ENCODE results near the gene CDK8. TPM values are rescaled to one million over a fixed set of nuclear protein-coding genes. Genes with fewer than 3 reads are reported as not detected.

CDK8 gene
- total RNA-seq, 1 experiment from 2014 or later: 35.1 TPM

DNA sequence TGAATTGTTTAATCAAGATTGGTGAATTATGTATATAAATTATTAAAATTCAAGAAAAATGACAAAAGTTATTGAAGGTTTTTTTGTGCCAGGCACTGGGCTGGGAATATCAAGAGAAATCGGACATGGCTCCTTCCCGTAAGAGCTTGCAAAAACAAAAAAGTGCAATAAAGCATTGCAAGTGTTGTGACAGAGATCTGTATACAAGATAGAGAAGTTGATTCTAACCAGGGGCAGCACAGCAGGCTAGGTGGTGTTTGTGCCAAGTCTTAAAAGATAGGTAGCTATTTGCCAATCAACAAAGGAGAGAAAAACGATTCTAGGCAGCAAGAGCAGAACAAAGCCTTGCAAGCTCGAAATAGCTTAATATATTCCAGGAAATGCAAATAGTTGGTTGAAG is 179.8 kb downstream of the CDK8 start:
- TF ChIP-seq, protein P1, sequence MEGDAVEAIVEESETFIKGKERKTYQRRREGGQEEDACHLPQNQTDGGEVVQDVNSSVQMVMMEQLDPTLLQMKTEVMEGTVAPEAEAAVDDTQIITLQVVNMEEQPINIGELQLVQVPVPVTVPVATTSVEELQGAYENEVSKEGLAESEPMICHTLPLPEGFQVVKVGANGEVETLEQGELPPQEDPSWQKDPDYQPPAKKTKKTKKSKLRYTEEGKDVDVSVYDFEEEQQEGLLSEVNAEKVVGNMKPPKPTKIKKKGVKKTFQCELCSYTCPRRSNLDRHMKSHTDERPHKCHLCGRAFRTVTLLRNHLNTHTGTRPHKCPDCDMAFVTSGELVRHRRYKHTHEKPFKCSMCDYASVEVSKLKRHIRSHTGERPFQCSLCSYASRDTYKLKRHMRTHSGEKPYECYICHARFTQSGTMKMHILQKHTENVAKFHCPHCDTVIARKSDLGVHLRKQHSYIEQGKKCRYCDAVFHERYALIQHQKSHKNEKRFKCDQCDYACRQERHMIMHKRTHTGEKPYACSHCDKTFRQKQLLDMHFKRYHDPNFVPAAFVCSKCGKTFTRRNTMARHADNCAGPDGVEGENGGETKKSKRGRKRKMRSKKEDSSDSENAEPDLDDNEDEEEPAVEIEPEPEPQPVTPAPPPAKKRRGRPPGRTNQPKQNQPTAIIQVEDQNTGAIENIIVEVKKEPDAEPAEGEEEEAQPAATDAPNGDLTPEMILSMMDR (IDR thresholded peaks at IDR 0.05; ENCODE audit: insufficient read depth in 1 of 2, low read depth in 1 of 2, low read length in 1 of 2, severe bottlenecking in 1 of 2, unreplicated experiment in 1 of 2): no peak
- no peaks in the 10 kb centered on the region for H3K36me3 Mint-ChIP-seq (ENCODE audit: insufficient read depth, unreplicated experiment)
- Histone ChIP-seq H3K9me3 (peaks cover 25% of the 10 kb centered on the region), H3K4me1 (no peaks in the 10 kb centered on the region), H3K27me3 (replicated peaks; ENCODE audit: control insufficient read depth, insufficient read depth, low read length) (no peaks in the 10 kb centered on the region), H3K4me3 (ENCODE audit: low read depth, low read length) (no peak overlapping the region), H3K36me3 (ENCODE audit: control insufficient read depth, insufficient read depth, low read length) (no peaks in the 10 kb centered on the region)
- peaks cover 26% of the 10 kb centered on the region for H3K9me3 Mint-ChIP-seq (ENCODE audit: unreplicated experiment)
- no peaks in the 10 kb centered on the region for H3K27me3 Mint-ChIP-seq (ENCODE audit: insufficient read depth, unreplicated experiment)
- no peak overlapping the region for H3K27ac Mint-ChIP-seq (ENCODE audit: unreplicated experiment)
- DNase-seq: no peak
- no peaks in the 10 kb centered on the region for H3K4me1 Mint-ChIP-seq (ENCODE audit: low read depth, unreplicated experiment)
- ChIA-PET POLR2A (no interaction called here), CTCF (interaction anchor here (1.0 kb wide), 1 partner anchor 62 kb away, joined by 3 read pairs; no protein-coding TSS in a partner anchor)
- intact Hi-C loops (cut with micrococcal nuclease; ENCODE audit: unreplicated experiment): no loop called here
- BruUV-seq (replicated peaks): no TSS peak
- H3K4me3 Mint-ChIP-seq (ENCODE audit: unreplicated experiment): no peak overlapping the region

GRCh38 chr13:26435171-26435570 is 181.2 kb downstream of the CDK8 start:
- CTCF ChIA-PET: no interaction called here

GRCh38 chr13:26435646-26436045 is 181.7 kb downstream of the CDK8 start:
- Mint-ChIP-seq H3K4me1 (ENCODE audit: low read depth, unreplicated experiment) (no peaks in the 10 kb centered on the region), H3K27ac (ENCODE audit: unreplicated experiment) (no peak overlapping the region), H3K4me3 (ENCODE audit: unreplicated experiment) (no peak overlapping the region), H3K27me3 (ENCODE audit: insufficient read depth, unreplicated experiment) (no peaks in the 10 kb centered on the region), H3K36me3 (ENCODE audit: insufficient read depth, unreplicated experiment) (no peaks in the 10 kb centered on the region), H3K9me3 (ENCODE audit: unreplicated experiment) (peaks cover 26% of the 10 kb centered on the region)
- ChIA-PET CTCF (no interaction called here), POLR2A (no interaction called here)
- TF ChIP-seq, protein P1 (IDR thresholded peaks at IDR 0.05; ENCODE audit: insufficient read depth in 1 of 2, low read depth in 1 of 2, low read length in 1 of 2, severe bottlenecking in 1 of 2, unreplicated experiment in 1 of 2): no peak
- intact Hi-C loops (cut with micrococcal nuclease; ENCODE audit: unreplicated experiment): no loop called here
- H3K9me3 ChIP-seq: peaks cover 27% of the 10 kb centered on the region
- DNase-seq: no peak
- no peaks in the 10 kb centered on the region for H3K27me3 ChIP-seq (replicated peaks; ENCODE audit: control insufficient read depth, insufficient read depth, low read length)
- H3K4me1 ChIP-seq: no peaks in the 10 kb centered on the region
- no peaks in the 10 kb centered on the region for H3K36me3 ChIP-seq (ENCODE audit: control insufficient read depth, insufficient read depth, low read length)
- no peak overlapping the region for H3K4me3 ChIP-seq (ENCODE audit: low read depth, low read length)
- no TSS peak for BruUV-seq (replicated peaks)

More at GRCh38 chr13:26435171-26435570, 181.2 kb downstream of the CDK8 start:
- BruUV-seq (replicated peaks): no TSS peak
- no peak for DNase-seq
- peaks cover 26% of the 10 kb centered on the region for H3K9me3 Mint-ChIP-seq (ENCODE audit: unreplicated experiment)
- POLR2A ChIA-PET: no interaction called here
- no peaks in the 10 kb centered on the region for H3K27me3 ChIP-seq (replicated peaks; ENCODE audit: control insufficient read depth, insufficient read depth, low read length)
- H3K9me3 ChIP-seq: peaks cover 27% of the 10 kb centered on the region
- no peak overlapping the region for H3K4me3 ChIP-seq (ENCODE audit: low read depth, low read length)
- no peaks in the 10 kb centered on the region for H3K4me1 Mint-ChIP-seq (ENCODE audit: low read depth, unreplicated experiment)
- no peaks in the 10 kb centered on the region for H3K4me1 ChIP-seq
- no peaks in the 10 kb centered on the region for H3K36me3 ChIP-seq (ENCODE audit: control insufficient read depth, insufficient read depth, low read length)
- TF ChIP-seq, protein P1 (IDR thresholded peaks at IDR 0.05; ENCODE audit: insufficient read depth in 1 of 2, low read depth in 1 of 2, low read length in 1 of 2, severe bottlenecking in 1 of 2, unreplicated experiment in 1 of 2): no peak
- no peaks in the 10 kb centered on the region for H3K36me3 Mint-ChIP-seq (ENCODE audit: insufficient read depth, unreplicated experiment)
- H3K4me3 Mint-ChIP-seq (ENCODE audit: unreplicated experiment): no peak overlapping the region
- intact Hi-C loops (cut with micrococcal nuclease; ENCODE audit: unreplicated experiment): no loop called here
- no peak overlapping the region for H3K27ac Mint-ChIP-seq (ENCODE audit: unreplicated experiment)
- H3K27me3 Mint-ChIP-seq (ENCODE audit: insufficient read depth, unreplicated experiment): no peaks in the 10 kb centered on the region
